Measurements from ENCODE around the gene EZH2. TPM values are rescaled to one million over a fixed set of nuclear protein-coding genes. Genes with fewer than 3 reads are reported as not detected.
A peak's percentile ranks its signal among the peaks of the same experiment; 100 is the strongest.

The EZH2 gene
- polyA plus RNA-seq, 1 of the 3 experiments (the other 2 are of a cell fraction), result 30.6 TPM

DNA sequence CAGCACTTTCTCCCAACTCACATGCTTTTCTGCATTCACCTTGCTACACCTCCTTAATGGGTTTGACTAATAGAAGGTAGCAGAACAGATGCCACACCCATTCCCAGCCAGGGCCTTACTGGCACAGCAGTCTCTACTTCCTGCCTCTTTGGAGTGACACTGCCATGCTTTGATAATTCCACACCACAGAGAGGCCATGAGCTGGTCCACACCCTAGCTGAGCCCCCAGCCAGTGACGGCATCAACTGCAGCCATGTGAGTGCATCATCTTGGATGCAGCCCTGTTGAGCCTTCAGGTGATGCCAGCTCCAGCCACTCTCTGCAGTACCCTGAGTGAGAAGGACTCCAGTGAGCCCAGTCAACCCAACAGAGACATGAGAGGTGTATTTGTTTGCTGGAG, 27.5 kb upstream of the EZH2 start:
- 100% methylated on average over 1 of the region's 1 CpG for WGBS (ENCODE audit: low lambda C conversion rate)
- CTCF ChIA-PET, result interaction anchor here (0.6 to 2.8 kb wide), 5 partner anchors 8 to 56 kb away, joined by 3 to 11 read pairs (median 3); no protein-coding TSS in a partner anchor
- no peak overlapping the region for H2AFZ ChIP-seq (ENCODE audit: low read depth)
- POLR2A ChIA-PET, result no interaction called here
- H3K27me3 ChIP-seq (ENCODE audit: insufficient read depth), result peaks cover 20% of the 10 kb centered on the region; the same call in 1 of the 2 replicates
- H3K4me3 ChIP-seq (ENCODE audit: low read depth in 2 of 2, low read length in 1 of 2), result no peak overlapping the region
- no peaks in the 10 kb centered on the region for H3K79me2 ChIP-seq (ENCODE audit: insufficient read depth)
- no peaks in the 10 kb centered on the region for H3K36me3 ChIP-seq (replicated peaks in 1 of 2; ENCODE audit: control insufficient read depth in 1 of 2, insufficient read depth in 2 of 2, low read length in 1 of 2)
- no peaks in the 10 kb centered on the region for H3K9me2 ChIP-seq
- no peak for TF ChIP-seq GATA2 (CRISPR knock-in tag; IDR thresholded peaks at IDR 0.05)
- TF ChIP-seq IRF3 (IDR thresholded peaks at IDR 0.05; ENCODE audit: low read depth, low read length), result no peak
- no peak for TF ChIP-seq RAD21 (IDR thresholded peaks at IDR 0.05; ENCODE audit: low read length)
- TF ChIP-seq MEF2A (IDR thresholded peaks at IDR 0.05; ENCODE audit: borderline replicate concordance, low read depth), result no peak
- TF ChIP-seq SIN3A (IDR thresholded peaks at IDR 0.05; ENCODE audit: borderline replicate concordance, low read depth, low read length), result no peak
- no peak for TF ChIP-seq NFIC (IDR thresholded peaks at IDR 0.05; ENCODE audit: borderline replicate concordance)
- TF ChIP-seq RCOR1 (IDR thresholded peaks at IDR 0.05; ENCODE audit: low read length), result no peak
- TF ChIP-seq FOSL2 (IDR thresholded peaks at IDR 0.05; ENCODE audit: borderline replicate concordance, low read depth), result no peak
- TF ChIP-seq ELF1 (IDR thresholded peaks at IDR 0.05), result no peak
- DNase-seq, result no peak
- no peak overlapping the region for H3K27ac ChIP-seq (ENCODE audit: low read depth in 2 of 2, low read length in 1 of 2)
- H3K9ac ChIP-seq, result no peak overlapping the region
- no peaks in the 10 kb centered on the region for H4K20me1 ChIP-seq (ENCODE audit: insufficient read depth)
- H3K9me3 ChIP-seq, result no peaks in the 10 kb centered on the region
- H3K4me1 ChIP-seq (ENCODE audit: control insufficient read depth in 1 of 2, insufficient read depth in 2 of 2, low read depth in 1 of 2, low read length in 1 of 2), result peaks cover 9 to 16% of the 10 kb centered on the region in 2 experiments; a peak in 3 of 4 replicates
- H3F3A ChIP-seq (replicated peaks; ENCODE audit: insufficient read depth), result peaks cover 5% of the 10 kb centered on the region
- H3K4me2 ChIP-seq, result no peak overlapping the region

- H3K79me2 ChIP-seq (ENCODE audit: insufficient read depth), result no peaks in the 10 kb centered on the region
- no peaks in the 10 kb centered on the region for H3K9me3 ChIP-seq
- H3K27me3 ChIP-seq (ENCODE audit: insufficient read depth), result peaks cover 20% of the 10 kb centered on the region; the same call in 1 of the 2 replicates
- no peaks in the 10 kb centered on the region for H4K20me1 ChIP-seq (ENCODE audit: insufficient read depth)
- H3K36me3 ChIP-seq (replicated peaks in 1 of 2; ENCODE audit: control insufficient read depth in 1 of 2, insufficient read depth in 2 of 2, low read length in 1 of 2), result no peaks in the 10 kb centered on the region
- no peak for TF ChIP-seq SIN3A (IDR thresholded peaks at IDR 0.05; ENCODE audit: borderline replicate concordance, low read depth, low read length)
- 87% methylated on average over 5 of the region's 5 CpGs for WGBS (ENCODE audit: low lambda C conversion rate)
- H3K4me1 ChIP-seq (ENCODE audit: control insufficient read depth in 1 of 2, insufficient read depth in 2 of 2, low read depth in 1 of 2, low read length in 1 of 2), result peaks cover 8 to 17% of the 10 kb centered on the region in 2 experiments; a peak in 3 of 4 replicates
- no peak overlapping the region for H2AFZ ChIP-seq (ENCODE audit: low read depth)
- H3K27ac ChIP-seq (ENCODE audit: low read depth in 2 of 2, low read length in 1 of 2), result no peak overlapping the region
- ChIA-PET CTCF (interaction anchor here (1.0 to 2.1 kb wide), 3 partner anchors 10 to 57 kb away, joined by 4 to 9 read pairs (median 4); no protein-coding TSS in a partner anchor), POLR2A (no interaction called here)
- H3K4me2 ChIP-seq, result no peak overlapping the region
- no peak for DNase-seq
- H3F3A ChIP-seq (replicated peaks; ENCODE audit: insufficient read depth), result peaks cover 5% of the 10 kb centered on the region
- H3K9ac ChIP-seq, result no peak overlapping the region
- H3K9me2 ChIP-seq, result no peaks in the 10 kb centered on the region
- H3K4me3 ChIP-seq (ENCODE audit: low read depth in 2 of 2, low read length in 1 of 2), result no peak overlapping the region
Measured at GRCh38 chr7:148909568-148909967, 25.5 kb upstream of the EZH2 start.

GRCh38 chr7:148906707-148907498, 22.8 kb upstream of the EZH2 start:
- peaks cover 0 to 10% of the 10 kb centered on the region in 2 experiments; a peak in 2 of 4 replicates for H3K4me1 ChIP-seq (ENCODE audit: control insufficient read depth in 1 of 2, insufficient read depth in 2 of 2, low read depth in 1 of 2, low read length in 1 of 2)
- ChIA-PET CTCF (no interaction called here), POLR2A (interaction anchor here (0.6 kb wide), 1 partner anchor 9 kb away, joined by 3 read pairs; no protein-coding TSS in a partner anchor)
- DNase-seq, result peak; percentile 77
- 36% methylated on average over 9 of the region's 9 CpGs for WGBS (ENCODE audit: low lambda C conversion rate)
- no peak overlapping the region for H3K27ac ChIP-seq (ENCODE audit: low read depth in 2 of 2, low read length in 1 of 2)
- no peak overlapping the region for H3K9ac ChIP-seq
- no peaks in the 10 kb centered on the region for H3K9me3 ChIP-seq
- no peaks in the 10 kb centered on the region for H4K20me1 ChIP-seq (ENCODE audit: insufficient read depth)
- no peak overlapping the region for H3K4me2 ChIP-seq
- peaks cover 20% of the 10 kb centered on the region; the same call in 1 of the 2 replicates for H3K27me3 ChIP-seq (ENCODE audit: insufficient read depth)
- no peaks in the 10 kb centered on the region for H3F3A ChIP-seq (replicated peaks; ENCODE audit: insufficient read depth)
- H2AFZ ChIP-seq (ENCODE audit: low read depth), result no peak overlapping the region
- no peaks in the 10 kb centered on the region for H3K36me3 ChIP-seq (replicated peaks in 1 of 2; ENCODE audit: control insufficient read depth in 1 of 2, insufficient read depth in 2 of 2, low read length in 1 of 2)
- H3K9me2 ChIP-seq, result no peaks in the 10 kb centered on the region
- H3K4me3 ChIP-seq (ENCODE audit: low read depth in 2 of 2, low read length in 1 of 2), result no peak overlapping the region
- H3K79me2 ChIP-seq (ENCODE audit: insufficient read depth), result no peaks in the 10 kb centered on the region
- TF ChIP-seq IRF3 (IDR thresholded peaks at IDR 0.05; ENCODE audit: low read depth, low read length) (no peak), MEF2A (IDR thresholded peaks at IDR 0.05; ENCODE audit: borderline replicate concordance, low read depth) (no peak), MXI1 (IDR thresholded peaks at IDR 0.05; ENCODE audit: low read depth, low read length) (peak; percentile 45; the same call in 1 of the 2 replicates), RAD21 (IDR thresholded peaks at IDR 0.05; ENCODE audit: low read length) (0 out of 2 replicates have a peak, but pooled peaks have one; percentile 3), RFX5 (IDR thresholded peaks at IDR 0.05; ENCODE audit: low read length) (no peak), CHD2 (IDR thresholded peaks at IDR 0.05; ENCODE audit: low read length, partially characterized antibody) (peak; percentile 52), NFIC (IDR thresholded peaks at IDR 0.05; ENCODE audit: borderline replicate concordance) (no peak), FOSL2 (IDR thresholded peaks at IDR 0.05; ENCODE audit: borderline replicate concordance, low read depth) (no peak), USF2 (IDR thresholded peaks at IDR 0.05; ENCODE audit: borderline replicate concordance, low read depth, low read length) (no peak), TCF12 (IDR thresholded peaks at IDR 0.05) (peak; percentile 66), EZH2phosphoT487 (IDR thresholded peaks at IDR 0.05; ENCODE audit: borderline replicate concordance, low read depth) (no peak), EP300 (IDR thresholded peaks at IDR 0.05; ENCODE audit: borderline replicate concordance in 1 of 2, low read depth in 1 of 2, low read length in 1 of 2) (peak in 1 of 2 experiments; percentile 79; a peak in 1 of 4 replicates), GATA2 (CRISPR knock-in tag; IDR thresholded peaks at IDR 0.05) (peak; percentile 97)

Data from SK-N-SH (cell line).